Mesendoderm (in vitro differentiated cells): ENCODE measurements around the gene SLIT3.

Source experiments
- DNase-seq: peaks from one replicate; pipeline ENCODE4 v3.0.0; 2013
- H2AK5ac ChIP-seq: 2 replicates; pipeline ENCODE4 v1.6.1; 2013; ENCODE audit warnings: low read length, inconsistent platforms
- H2BK120ac ChIP-seq: 2 replicates; pipeline ENCODE4 v1.6.1; 2013; ENCODE audit warnings: low read depth, mild to moderate bottlenecking, low read length, moderate library complexity, mixed read lengths
- H2BK15ac ChIP-seq: replicated peaks from 2 replicates; pipeline ENCODE4 v1.6.1; 2013; ENCODE audit warnings: low read depth, mild to moderate bottlenecking, moderate library complexity
- H2BK5ac ChIP-seq: 2 replicates; pipeline ENCODE4 v1.6.1; 2013; ENCODE audit warnings: low read length, inconsistent platforms
- H3K18ac ChIP-seq: 2 replicates; pipeline ENCODE4 v1.6.1; 2013; ENCODE audit warnings: mild to moderate bottlenecking, low read length, mixed read lengths
- H3K23ac ChIP-seq: one replicate; pipeline ENCODE4 v1.6.1; 2013; ENCODE audit warnings: low read length
- H3K27ac ChIP-seq: 2 replicates; pipeline ENCODE4 v1.5.1; 2013; ENCODE audit warnings: low read depth, mild to moderate bottlenecking, inconsistent platforms, low read length, moderate library complexity
- H3K27me3 ChIP-seq: 2 replicates; pipeline ENCODE4 v1.6.1; 2013; ENCODE audit warnings: low read length, control low read depth, mild to moderate bottlenecking, inconsistent platforms; ENCODE audit not compliant: insufficient read depth, poor library complexity
- H3K36me3 ChIP-seq: 2 replicates; pipeline ENCODE4 v1.6.1; 2013; ENCODE audit warnings: low read length, inconsistent platforms; ENCODE audit not compliant: control insufficient read depth, insufficient read depth
- H3K4ac ChIP-seq: one replicate; pipeline ENCODE4 v1.6.1; 2013; ENCODE audit warnings: low read depth, mild to moderate bottlenecking, low read length, moderate library complexity
- H3K4me1 ChIP-seq: 2 replicates; pipeline ENCODE4 v1.6.1; 2013; ENCODE audit warnings: low read depth, low read length, inconsistent platforms; ENCODE audit not compliant: control insufficient read depth
- H3K4me2 ChIP-seq: 2 replicates; pipeline ENCODE4 v1.6.1; 2013; ENCODE audit warnings: low read length
- H3K4me3 ChIP-seq: 2 replicates; pipeline ENCODE4 v1.5.1; 2013; ENCODE audit warnings: mild to moderate bottlenecking, low read length
- H3K56ac ChIP-seq: one replicate; pipeline ENCODE4 v1.6.1; 2013; ENCODE audit warnings: low read length
- H3K79me1 ChIP-seq: 2 replicates; pipeline ENCODE4 v1.6.1; 2013; ENCODE audit warnings: low read length, inconsistent platforms
- H3K79me2 ChIP-seq: 2 replicates; pipeline ENCODE4 v1.6.1; 2013; ENCODE audit warnings: mild to moderate bottlenecking, low read length; ENCODE audit not compliant: control insufficient read depth, insufficient read depth
- H3K9ac ChIP-seq: 2 replicates; pipeline ENCODE4 v1.6.1; 2013; ENCODE audit warnings: low read length, inconsistent platforms
- H4K5ac ChIP-seq: one replicate; pipeline ENCODE4 v1.6.1; 2013; ENCODE audit warnings: low read length
- H4K8ac ChIP-seq: one replicate; pipeline ENCODE4 v1.6.1; 2013; ENCODE audit warnings: low read depth, mild to moderate bottlenecking, control low read depth, low read length, moderate library complexity
- WGBS: extraction: QIAGEN DNeasy Blood & Tissue Kit; methylation state at CpG from one replicate; pipeline ENCODE4 v1.1.7; 2013; ENCODE audit warnings: low lambda C conversion rate, missing lambda C conversion rate; ENCODE audit not compliant: insufficient coverage; ENCODE audit errors: extremely low coverage; 5-methylcytosine and 5-hydroxymethylcytosine counted together

The SLIT3 gene

GRCh38 chr5:168964182-168964581 is 336.8 kb downstream of the SLIT3 start:
- H3K4me3 ChIP-seq: no peak overlapping the region
- no peaks in the 10 kb centered on the region for H3K79me1 ChIP-seq
- H2AK5ac ChIP-seq: no peak overlapping the region
- no peak overlapping the region for H3K27ac ChIP-seq
- H3K4ac ChIP-seq: no peak overlapping the region
- H3K9ac ChIP-seq: no peak overlapping the region
- WGBS: no CpG with 5 or more reads among the region's 3 CpGs
- no peaks in the 10 kb centered on the region for H3K4me1 ChIP-seq
- no peak overlapping the region for H2BK120ac ChIP-seq
- no peaks in the 10 kb centered on the region for H3K36me3 ChIP-seq
- no peak for DNase-seq
- no peaks in the 10 kb centered on the region for H3K27me3 ChIP-seq
- no peak overlapping the region for H4K8ac ChIP-seq
- no peaks in the 10 kb centered on the region for H3K79me2 ChIP-seq
- H2BK5ac ChIP-seq: no peak overlapping the region
- no peak overlapping the region for H3K4me2 ChIP-seq
- no peak overlapping the region for H3K18ac ChIP-seq
- no peak overlapping the region for H2BK15ac ChIP-seq
- H4K5ac ChIP-seq: no peak overlapping the region
- H3K23ac ChIP-seq: no peak overlapping the region
- no peak overlapping the region for H3K56ac ChIP-seq

DNA sequence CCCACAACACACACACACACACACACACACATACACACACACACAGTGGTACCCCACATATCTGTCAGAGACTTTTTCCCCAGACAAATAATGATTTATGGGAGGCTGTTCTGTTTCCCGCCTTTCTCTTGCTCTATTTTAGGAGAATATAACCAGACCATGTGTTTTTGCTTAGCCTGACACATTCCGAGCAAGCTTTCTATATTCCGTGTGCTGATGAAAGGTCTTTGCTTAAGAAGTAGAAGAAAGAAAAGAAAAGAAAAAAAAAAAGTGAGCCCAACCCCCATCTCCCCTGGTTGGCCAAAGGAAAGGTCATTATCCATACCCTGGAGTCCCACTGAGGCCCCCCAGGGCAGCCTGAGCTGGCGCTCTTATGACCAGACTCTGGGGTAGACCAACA is 338.6 kb downstream of the SLIT3 start:
- Histone ChIP-seq H2BK15ac (no peak overlapping the region), H3K79me2 (no peaks in the 10 kb centered on the region), H2BK5ac (no peak overlapping the region), H3K9ac (no peak overlapping the region), H3K27me3 (no peaks in the 10 kb centered on the region), H3K27ac (no peak overlapping the region), H3K4me3 (no peak overlapping the region), H3K36me3 (no peaks in the 10 kb centered on the region), H3K79me1 (no peaks in the 10 kb centered on the region), H2BK120ac (no peak overlapping the region), H3K56ac (no peak overlapping the region), H2AK5ac (no peak overlapping the region), H3K4ac (no peak overlapping the region), H3K4me1 (no peaks in the 10 kb centered on the region), H4K5ac (no peak overlapping the region), H3K4me2 (no peak overlapping the region), H3K23ac (no peak overlapping the region), H4K8ac (no peak overlapping the region), H3K18ac (no peak overlapping the region)
- no CpG with 5 or more reads among the region's 4 CpGs for WGBS
- no peak for DNase-seq

GRCh38 chr5:168961681-168962080 is 339.3 kb downstream of the SLIT3 start:
- WGBS: no CpG with 5 or more reads among the region's 3 CpGs
- H3K56ac ChIP-seq: no peak overlapping the region

GRCh38 chr5:168960497-168960896 is 340.4 kb downstream of the SLIT3 start:
- Histone ChIP-seq H3K56ac (no peak overlapping the region), H3K9ac (no peak overlapping the region), H4K5ac (no peak overlapping the region), H3K4ac (no peak overlapping the region), H3K23ac (no peak overlapping the region), H3K27ac (no peak overlapping the region), H2BK5ac (no peak overlapping the region), H4K8ac (no peak overlapping the region), H3K27me3 (no peaks in the 10 kb centered on the region), H3K36me3 (no peaks in the 10 kb centered on the region), H3K4me1 (no peaks in the 10 kb centered on the region), H3K4me2 (no peak overlapping the region), H3K79me1 (no peaks in the 10 kb centered on the region), H2AK5ac (no peak overlapping the region), H3K18ac (no peak overlapping the region), H2BK120ac (no peak overlapping the region), H3K4me3 (no peak overlapping the region), H3K79me2 (no peaks in the 10 kb centered on the region), H2BK15ac (no peak overlapping the region)
- WGBS: no CpG with 5 or more reads among the region's 2 CpGs
- DNase-seq: no peak

More at GRCh38 chr5:168961681-168962080, 339.3 kb downstream of the SLIT3 start:
- DNase-seq: no peak
- H3K4me1 ChIP-seq: no peaks in the 10 kb centered on the region
- no peaks in the 10 kb centered on the region for H3K27me3 ChIP-seq
- no peaks in the 10 kb centered on the region for H3K79me1 ChIP-seq
- no peak overlapping the region for H3K4ac ChIP-seq
- no peak overlapping the region for H3K9ac ChIP-seq
- H3K23ac ChIP-seq: no peak overlapping the region
- no peaks in the 10 kb centered on the region for H3K79me2 ChIP-seq
- no peak overlapping the region for H3K27ac ChIP-seq
- H2AK5ac ChIP-seq: no peak overlapping the region
- H2BK15ac ChIP-seq: no peak overlapping the region
- H3K18ac ChIP-seq: no peak overlapping the region
- no peak overlapping the region for H4K8ac ChIP-seq
- no peak overlapping the region for H3K4me2 ChIP-seq
- no peaks in the 10 kb centered on the region for H3K36me3 ChIP-seq
- no peak overlapping the region for H2BK5ac ChIP-seq
- no peak overlapping the region for H3K4me3 ChIP-seq
- no peak overlapping the region for H4K5ac ChIP-seq
- no peak overlapping the region for H2BK120ac ChIP-seq

- H3K4me3 ChIP-seq: no peak overlapping the region
- no peak overlapping the region for H3K27ac ChIP-seq
- WGBS: no CpG with 5 or more reads among the region's 5 CpGs
- no peak overlapping the region for H2BK120ac ChIP-seq
- H2BK15ac ChIP-seq: no peak overlapping the region
- H3K9ac ChIP-seq: no peak overlapping the region
- H3K23ac ChIP-seq: no peak overlapping the region
- DNase-seq: no peak
- H3K4me1 ChIP-seq: no peaks in the 10 kb centered on the region
- H4K5ac ChIP-seq: no peak overlapping the region
- no peaks in the 10 kb centered on the region for H3K79me2 ChIP-seq
- H3K27me3 ChIP-seq: no peaks in the 10 kb centered on the region
- no peak overlapping the region for H4K8ac ChIP-seq
- no peak overlapping the region for H3K18ac ChIP-seq
- no peak overlapping the region for H3K56ac ChIP-seq
- H2AK5ac ChIP-seq: no peak overlapping the region
- H3K36me3 ChIP-seq: no peaks in the 10 kb centered on the region
- no peaks in the 10 kb centered on the region for H3K79me1 ChIP-seq
- H3K4ac ChIP-seq: no peak overlapping the region
- H3K4me2 ChIP-seq: no peak overlapping the region
- H2BK5ac ChIP-seq: no peak overlapping the region
Measured at GRCh38 chr5:168953351-168953750, 347.6 kb downstream of the SLIT3 start.

GRCh38 chr5:168952196-168952595 is 348.7 kb downstream of the SLIT3 start:
- H3K79me2 ChIP-seq: no peaks in the 10 kb centered on the region
- no peak overlapping the region for H2AK5ac ChIP-seq
- no peak overlapping the region for H3K4ac ChIP-seq
- H3K56ac ChIP-seq: no peak overlapping the region
- no peaks in the 10 kb centered on the region for H3K36me3 ChIP-seq
- no peak for DNase-seq
- no peaks in the 10 kb centered on the region for H3K4me1 ChIP-seq
- no peak overlapping the region for H3K4me3 ChIP-seq
- H3K23ac ChIP-seq: no peak overlapping the region
- H2BK120ac ChIP-seq: no peak overlapping the region
- WGBS: no CpG with 5 or more reads among the region's 6 CpGs
- H4K5ac ChIP-seq: no peak overlapping the region
- H2BK5ac ChIP-seq: no peak overlapping the region
- no peak overlapping the region for H3K18ac ChIP-seq
- H3K27ac ChIP-seq: no peak overlapping the region
- no peaks in the 10 kb centered on the region for H3K79me1 ChIP-seq
- no peaks in the 10 kb centered on the region for H3K27me3 ChIP-seq
- no peak overlapping the region for H3K4me2 ChIP-seq
- H4K8ac ChIP-seq: no peak overlapping the region
- no peak overlapping the region for H3K9ac ChIP-seq
- H2BK15ac ChIP-seq: no peak overlapping the region
